Endodermal cell (in vitro differentiated cells): ENCODE measurements around the gene RNF43. TPM values are rescaled to one million over a fixed set of nuclear protein-coding genes. Genes with fewer than 3 reads are reported as not detected.

Experiments
- DNase-seq: peaks from one replicate; pipeline ENCODE4 v3.0.0-alpha.2; 2017
- H3K27ac ChIP-seq: 2 replicates; pipeline ENCODE4 v1.5.1; 2013; ENCODE audit warnings: mild to moderate bottlenecking, low read depth, low read length, moderate library complexity
- H3K27me3 ChIP-seq: 2 replicates; pipeline ENCODE4 v1.6.1; 2013; ENCODE audit warnings: mild to moderate bottlenecking, low read length, moderate library complexity; ENCODE audit not compliant: insufficient read depth, control insufficient read depth, poor library complexity, severe bottlenecking
- H3K36me3 ChIP-seq: 2 replicates; pipeline ENCODE4 v1.7.0; 2013; ENCODE audit warnings: mild to moderate bottlenecking, low read length, moderate library complexity; ENCODE audit not compliant: control insufficient read depth, insufficient read depth
- H3K4me1 ChIP-seq: one replicate; pipeline ENCODE4 v1.7.0; 2013; ENCODE audit warnings: low read length; ENCODE audit not compliant: control insufficient read depth, insufficient read depth
- H3K4me3 ChIP-seq: 2 replicates; pipeline ENCODE4 v1.5.1; 2013; ENCODE audit warnings: mild to moderate bottlenecking, low read length, moderate library complexity
- H3K9ac ChIP-seq: 2 replicates; pipeline ENCODE4 v1.6.1; 2013; ENCODE audit warnings: mild to moderate bottlenecking, low read length, moderate library complexity; ENCODE audit not compliant: poor library complexity, severe bottlenecking; ENCODE audit errors: extremely low read depth
- H3K9me3 ChIP-seq: 2 replicates; pipeline ENCODE4 v1.6.1; 2013; ENCODE audit warnings: mild to moderate bottlenecking, low read length, moderate library complexity; ENCODE audit not compliant: control insufficient read depth
- H3K27ac Mint-ChIP-seq: 2 replicates; pipeline ENCODE4 v1.8.0; 2020; ENCODE audit warnings: mixed read lengths
- H3K27me3 Mint-ChIP-seq: 2 replicates; pipeline ENCODE4 v1.8.0; 2021; ENCODE audit warnings: mild to moderate bottlenecking, mixed read lengths; ENCODE audit not compliant: insufficient read depth
- H3K36me3 Mint-ChIP-seq: 2 replicates; pipeline ENCODE4 v1.8.0; 2020; ENCODE audit warnings: low read depth, mixed read lengths
- H3K4me1 Mint-ChIP-seq: 2 replicates; pipeline ENCODE4 v1.8.0; 2020; ENCODE audit warnings: mixed read lengths
- H3K4me3 Mint-ChIP-seq: 2 replicates; pipeline ENCODE4 v1.8.0; 2020; ENCODE audit warnings: mild to moderate bottlenecking, moderate library complexity, mixed read lengths
- H3K9me3 Mint-ChIP-seq: 2 replicates; pipeline ENCODE4 v1.8.0; 2020; ENCODE audit warnings: mild to moderate bottlenecking, mixed read lengths
- CTCF ChIP-seq: fragments of 200-600 bp; sonication (generic); conservative IDR thresholded peaks from 2 replicates; pipeline ENCODE4 v1.5.0; 2021; ENCODE audit warnings: antibody characterized with exemption, mild to moderate bottlenecking
- WGBS, 2 experiments: methylation state at CpG; one replicate each; pipeline versions ENCODE4 v1.1.5 to v1.1.7; 2013; ENCODE audit warnings: missing lambda C conversion rate in 2 of 2, mixed read lengths in 1 of 2; ENCODE audit not compliant: insufficient coverage in 1 of 2, insufficient read length in 1 of 2; 5-methylcytosine and 5-hydroxymethylcytosine counted together
- total RNA-seq, 2 donors: library from RNA; stranded (reverse); fragmentation: NEBNext Ultra II Directional in 1 of 2; extraction: Animal tissue kit (Norgen Biotek cat#: 25700) in 1 of 2; gene quantifications; 2 replicates in 1 of 2; 3 replicates in 1 of 2; pipeline ENCODE4 v1.2.1, GENCODE V29; 2021

The RNF43 gene
- total RNA-seq, 2 donors from 2014 or later: 3.2 to 4.1 TPM

- no peak overlapping the region for H3K4me3 Mint-ChIP-seq
- Histone ChIP-seq H3K4me3 (no peak overlapping the region), H3K9ac (no peak overlapping the region), H3K27ac (no peak overlapping the region), H3K27me3 (no peaks in the 10 kb centered on the region), H3K9me3 (no peaks in the 10 kb centered on the region), H3K4me1 (no peaks in the 10 kb centered on the region), H3K36me3 (no peaks in the 10 kb centered on the region)
- no peaks in the 10 kb centered on the region for H3K27me3 Mint-ChIP-seq
- 86 to 96% methylated on average over 4 to 5 of the region's 5 CpGs for WGBS, 2 experiments
- H3K27ac Mint-ChIP-seq: no peak overlapping the region
- DNase-seq: no peak
- H3K9me3 Mint-ChIP-seq: no peaks in the 10 kb centered on the region
- peaks cover 15% of the 10 kb centered on the region for H3K4me1 Mint-ChIP-seq
- TF ChIP-seq CTCF: no peak
- no peaks in the 10 kb centered on the region for H3K36me3 Mint-ChIP-seq
Measured at GRCh38 chr17:58380207-58381123, 36.9 kb downstream of the RNF43 start.

- Histone ChIP-seq H3K27me3 (no peaks in the 10 kb centered on the region), H3K27ac (no peak overlapping the region), H3K9me3 (no peaks in the 10 kb centered on the region), H3K4me1 (no peaks in the 10 kb centered on the region), H3K9ac (no peak overlapping the region), H3K4me3 (no peak overlapping the region), H3K36me3 (no peaks in the 10 kb centered on the region)
- Mint-ChIP-seq H3K36me3 (no peaks in the 10 kb centered on the region), H3K27me3 (no peaks in the 10 kb centered on the region), H3K9me3 (no peaks in the 10 kb centered on the region), H3K27ac (no peak overlapping the region), H3K4me3 (no peak overlapping the region), H3K4me1 (peaks cover 14% of the 10 kb centered on the region)
- no peak for DNase-seq
- no peak for TF ChIP-seq CTCF
- 89 to 92% methylated on average over 2 to 3 of the region's 3 CpGs for WGBS, 2 experiments
Measured at GRCh38 chr17:58379511-58379824, 37.9 kb downstream of the RNF43 start.

GRCh38 chr17:58378733-58379510, 38.4 kb downstream of the RNF43 start:
- no peak overlapping the region for H3K27ac Mint-ChIP-seq
- no peak overlapping the region for H3K27ac ChIP-seq

More at GRCh38 chr17:58378733-58379510, 38.4 kb downstream of the RNF43 start:
- no peaks in the 10 kb centered on the region for H3K36me3 ChIP-seq
- no peaks in the 10 kb centered on the region for H3K27me3 ChIP-seq
- Mint-ChIP-seq H3K4me3 (no peak overlapping the region), H3K36me3 (no peaks in the 10 kb centered on the region), H3K4me1 (peaks cover 12% of the 10 kb centered on the region), H3K9me3 (no peaks in the 10 kb centered on the region), H3K27me3 (no peaks in the 10 kb centered on the region)
- H3K4me3 ChIP-seq: no peak overlapping the region
- 90 to 92% methylated on average over 5 to 8 of the region's 8 CpGs for WGBS, 2 experiments
- no peak for TF ChIP-seq CTCF
- no peaks in the 10 kb centered on the region for H3K4me1 ChIP-seq
- no peaks in the 10 kb centered on the region for H3K9me3 ChIP-seq
- H3K9ac ChIP-seq: no peak overlapping the region
- no peak for DNase-seq
